ENCODE measurements around the gene GLYATL3.

Gene GLYATL3

DNA sequence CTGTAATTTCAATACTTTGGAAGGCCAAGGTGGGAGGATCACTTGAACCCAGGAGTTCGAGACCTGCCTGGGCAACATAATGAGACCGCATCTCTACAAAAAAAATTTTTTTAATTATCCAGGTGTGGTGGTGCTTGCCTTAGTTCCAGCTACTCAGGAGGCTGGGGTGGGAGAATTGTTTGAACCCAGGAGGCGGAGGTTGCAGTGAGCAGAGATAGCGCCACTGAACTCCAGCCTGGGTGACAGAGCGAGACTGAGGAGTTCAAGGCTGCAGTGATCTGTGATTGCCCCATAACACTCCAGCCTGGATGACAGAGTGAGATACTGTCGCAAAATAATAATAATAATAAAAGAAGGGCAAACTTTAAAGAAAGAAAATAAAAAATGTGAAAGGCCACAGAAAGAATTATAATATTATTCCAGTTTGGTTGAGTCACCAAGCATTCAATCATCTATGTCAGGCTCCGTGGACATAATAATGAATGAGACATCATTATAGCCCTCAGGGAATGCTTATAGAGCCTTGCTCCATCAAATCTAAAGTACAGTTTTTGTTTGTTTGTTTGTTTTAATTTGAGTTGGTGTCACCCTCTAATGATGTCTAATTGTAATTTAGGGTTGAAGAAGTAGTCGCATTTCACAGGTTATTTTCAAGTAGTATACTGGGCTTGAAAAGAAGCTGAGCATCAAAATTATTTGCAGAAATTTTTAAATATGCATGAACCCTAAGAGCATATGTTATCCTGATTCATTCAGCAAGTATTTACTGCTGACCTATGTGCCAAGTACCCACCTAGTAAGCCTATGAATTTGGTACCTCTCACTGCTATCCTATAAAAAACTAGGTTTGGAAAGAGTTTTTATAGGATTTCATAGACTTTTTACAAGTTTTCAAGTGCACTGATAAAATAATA lies 15.1 kb downstream of the GLYATL3 start:
- no peak for DNase-seq

DNA sequence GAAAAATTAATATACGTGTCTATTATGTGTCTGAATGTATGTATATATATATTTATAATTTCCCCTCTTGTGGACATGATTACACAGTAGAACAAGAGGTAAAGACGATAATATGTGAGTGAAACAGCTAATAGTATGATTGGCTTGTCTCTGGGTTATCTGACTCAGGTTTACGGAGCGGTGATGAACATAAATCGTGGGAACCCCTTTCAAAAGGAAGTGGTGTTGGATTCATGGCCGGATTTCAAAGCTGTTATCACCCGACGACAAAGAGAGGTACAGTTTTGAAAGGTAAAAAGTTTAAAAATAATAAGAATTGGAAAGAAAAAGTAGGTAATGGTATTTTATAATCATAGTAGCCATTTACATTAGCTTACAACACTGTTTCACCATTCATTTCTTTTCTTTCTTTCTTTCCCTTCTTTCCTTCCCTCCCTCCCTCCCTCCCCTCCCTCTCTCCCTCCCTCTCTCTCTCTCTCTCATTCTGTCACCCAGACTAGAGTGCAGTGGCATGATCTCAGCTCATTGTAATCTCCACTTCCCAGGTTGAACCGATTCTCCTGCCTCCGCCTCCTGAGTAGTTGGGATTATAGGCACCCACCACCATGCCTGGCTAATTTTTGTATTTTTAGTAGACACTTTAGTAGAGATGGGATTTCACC lies 15.9 kb downstream of the GLYATL3 start:
- DNase-seq: no peak

DNA sequence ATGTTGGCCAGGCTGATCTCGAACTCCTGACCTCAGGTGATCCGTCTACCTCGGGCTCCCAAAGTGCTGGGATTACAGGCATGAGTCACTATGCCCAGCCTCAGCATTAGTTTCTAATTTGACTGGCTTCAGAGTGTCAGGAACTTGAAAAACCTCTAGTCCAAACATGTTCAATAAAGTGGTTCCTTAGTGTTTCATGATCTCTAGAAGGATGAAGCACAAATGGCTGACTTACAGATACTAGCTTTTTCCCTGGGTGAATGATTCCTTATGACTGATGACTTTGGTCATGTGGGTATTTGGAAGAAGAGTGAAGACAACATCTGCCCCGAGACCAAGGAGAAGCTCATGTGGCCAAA lies 16.4 kb downstream of the GLYATL3 start:
- no peak for DNase-seq

DNA sequence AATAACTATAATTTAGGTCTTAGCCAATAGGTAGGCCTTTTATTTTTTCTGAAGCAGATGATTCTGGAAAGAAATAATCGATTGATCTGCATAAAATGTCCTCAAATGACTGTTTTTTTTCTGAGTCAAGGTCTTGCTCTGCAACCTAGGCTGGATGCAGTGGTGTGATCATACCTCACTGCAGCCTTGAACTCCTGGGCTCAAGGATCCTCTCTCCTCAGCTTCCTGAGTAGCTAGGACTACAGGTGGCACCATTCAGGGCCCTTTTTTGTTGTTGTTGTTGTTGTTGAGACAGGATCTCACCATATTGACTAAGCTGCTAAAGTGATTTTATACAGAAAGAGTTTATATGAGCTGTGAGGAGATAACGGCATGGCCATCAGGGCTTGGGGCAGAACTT lies 18.2 kb downstream of the GLYATL3 start:
- DNase-seq: no peak

DNA sequence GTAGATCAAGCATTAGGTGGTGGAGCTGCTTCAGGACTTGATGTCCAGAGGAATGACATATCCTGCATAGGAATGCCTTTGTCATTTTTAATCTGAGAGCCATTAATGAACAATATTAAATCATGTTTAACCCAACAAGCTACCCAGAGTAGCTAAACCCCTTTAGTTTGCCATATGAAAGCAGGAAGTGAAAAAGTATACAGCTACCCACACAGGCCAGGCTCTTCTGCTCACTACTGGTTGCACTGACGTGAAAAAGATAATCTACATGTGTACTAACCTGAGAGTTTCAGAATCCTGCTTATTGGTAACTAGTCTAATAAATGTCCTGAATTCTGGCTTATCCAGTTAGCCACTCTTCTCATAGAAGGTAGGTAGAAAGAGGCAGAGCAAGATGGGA lies 19.9 kb downstream of the GLYATL3 start:
- DNase-seq: no peak

DNA sequence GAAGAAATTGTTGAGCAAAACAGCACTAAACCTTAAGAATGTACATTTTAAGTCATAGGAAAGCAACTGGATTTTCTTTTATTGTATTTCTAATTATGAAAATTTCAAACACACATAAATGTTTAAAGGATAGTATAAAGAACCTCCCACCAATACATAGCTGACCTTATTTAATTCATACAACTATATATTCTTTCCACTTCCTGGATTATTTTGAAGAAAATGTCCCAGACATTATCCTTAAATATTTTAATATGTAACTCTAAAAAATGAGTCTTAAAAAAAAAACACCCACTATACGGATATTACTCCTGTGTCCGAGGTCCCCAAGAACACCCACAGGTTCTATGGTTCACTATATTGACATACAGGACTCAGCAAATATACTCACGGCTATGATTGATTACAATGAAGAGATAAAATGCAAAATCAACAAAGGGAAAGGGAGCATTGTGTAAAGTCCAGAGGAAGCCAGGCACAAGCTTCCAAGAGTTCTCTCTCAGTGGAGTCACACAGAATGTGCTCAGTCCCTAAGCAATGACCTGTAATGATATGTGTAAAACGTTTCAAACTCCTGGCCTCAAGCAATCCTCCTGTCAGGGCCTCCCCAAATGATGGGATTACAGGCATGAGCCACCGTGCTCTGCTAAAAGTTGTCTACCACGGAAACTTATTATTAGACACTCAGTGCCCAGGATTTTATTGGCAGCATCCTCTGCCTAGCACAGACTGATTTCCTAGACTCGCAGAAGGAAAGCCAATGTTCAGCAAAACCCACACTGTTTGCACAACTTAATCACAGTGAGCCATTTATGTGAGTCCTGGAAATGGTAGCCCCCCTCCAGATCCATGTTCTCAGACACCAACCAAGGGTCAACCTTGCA lies 23.2 kb downstream of the GLYATL3 start:
- DNase-seq: peak; percentile 76

DNA sequence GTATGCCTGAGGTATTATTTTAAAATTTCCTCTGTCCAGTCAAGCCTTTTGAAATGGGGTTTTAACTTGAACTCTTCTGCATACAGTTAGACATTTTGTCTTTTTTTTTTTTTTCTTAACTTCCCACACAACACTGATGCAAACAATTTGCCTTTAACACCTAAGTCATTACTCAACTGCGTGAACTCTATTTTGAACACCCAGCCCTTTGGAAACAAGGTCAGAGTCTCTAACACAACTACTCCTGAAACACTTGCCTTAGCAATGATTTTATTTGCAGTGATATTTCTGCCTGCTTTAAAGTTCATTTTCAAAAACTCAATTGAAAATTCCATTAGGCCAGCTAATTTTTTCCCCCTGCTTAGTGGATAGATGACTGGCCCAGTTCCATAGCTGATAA lies 24.2 kb downstream of the GLYATL3 start:
- DNase-seq: no peak

DNA sequence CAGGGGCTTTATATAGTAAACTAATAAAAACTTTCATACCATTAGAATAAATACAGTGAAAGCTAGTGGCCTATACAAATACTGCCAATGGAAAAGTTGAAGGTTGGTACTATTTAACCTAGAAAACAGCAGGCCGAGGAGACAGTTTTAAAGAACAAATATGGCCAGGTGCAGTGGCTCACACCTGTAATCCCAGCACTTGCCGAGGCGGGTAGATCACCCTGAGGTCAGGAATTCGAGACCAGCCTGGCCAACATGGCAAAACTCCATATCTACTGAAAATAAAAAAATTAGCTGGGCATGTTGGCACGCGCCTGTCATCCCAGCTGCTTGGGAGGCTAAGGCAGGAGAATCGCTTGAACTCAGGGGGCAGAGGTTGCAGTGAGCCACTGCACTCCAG lies 24.8 kb downstream of the GLYATL3 start:
- peak; percentile 14 for DNase-seq

DNA sequence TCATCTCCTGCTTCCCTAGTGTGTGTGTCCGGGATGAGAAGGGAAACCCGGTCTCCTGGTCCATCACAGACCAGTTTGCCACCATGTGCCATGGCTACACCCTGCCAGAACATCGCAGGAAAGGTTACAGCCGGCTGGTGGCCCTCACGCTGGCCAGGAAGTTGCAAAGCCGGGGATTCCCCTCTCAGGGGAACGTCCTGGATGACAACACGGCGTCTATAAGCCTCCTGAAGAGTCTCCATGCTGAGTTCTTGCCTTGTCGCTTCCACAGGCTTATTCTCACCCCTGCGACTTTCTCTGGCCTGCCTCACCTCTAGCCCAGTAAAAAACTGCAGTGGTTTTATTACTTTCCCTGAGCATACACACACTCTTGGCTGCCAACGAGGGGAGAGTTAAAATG lies 26.9 kb downstream of the GLYATL3 start:
- DNase-seq: no peak

DNA sequence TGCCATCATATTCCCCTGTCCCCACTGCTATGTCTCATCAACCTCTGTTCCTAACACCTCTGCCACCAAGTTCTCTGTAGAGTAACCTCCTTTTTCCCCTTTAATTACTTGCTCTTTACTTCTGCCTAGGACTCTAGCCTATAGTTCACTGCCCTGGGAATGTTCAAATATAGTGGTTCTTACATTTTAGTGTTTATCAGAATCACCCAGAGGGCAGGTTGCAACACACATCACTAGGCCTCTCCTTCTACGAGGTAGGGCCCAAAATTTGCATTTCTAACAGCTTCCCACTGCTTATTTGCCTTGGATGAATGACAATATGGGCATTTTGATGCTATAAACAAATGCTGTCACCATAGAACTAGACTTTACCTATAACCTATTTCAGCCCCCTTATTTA lies 27.6 kb downstream of the GLYATL3 start:
- no peak for DNase-seq

DNA sequence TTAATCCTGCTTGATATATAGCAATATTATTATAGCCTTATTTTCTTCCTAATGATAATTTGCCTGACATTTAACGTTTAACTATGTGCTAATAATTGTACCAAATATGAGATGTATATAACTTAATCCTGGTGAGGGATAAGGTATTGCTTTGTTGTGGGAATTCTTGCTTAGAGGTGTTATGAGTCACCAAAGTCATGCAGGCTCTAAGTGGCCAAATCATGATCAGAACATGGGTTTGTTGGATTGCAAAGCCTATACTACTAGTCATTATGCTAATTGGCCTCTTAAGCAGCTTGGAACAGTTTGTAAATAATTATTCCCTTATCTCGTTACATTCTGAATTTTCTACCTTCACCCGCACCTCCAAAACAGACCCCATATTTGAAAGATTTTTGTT lies 28.8 kb downstream of the GLYATL3 start:
- no peak for DNase-seq

DNA sequence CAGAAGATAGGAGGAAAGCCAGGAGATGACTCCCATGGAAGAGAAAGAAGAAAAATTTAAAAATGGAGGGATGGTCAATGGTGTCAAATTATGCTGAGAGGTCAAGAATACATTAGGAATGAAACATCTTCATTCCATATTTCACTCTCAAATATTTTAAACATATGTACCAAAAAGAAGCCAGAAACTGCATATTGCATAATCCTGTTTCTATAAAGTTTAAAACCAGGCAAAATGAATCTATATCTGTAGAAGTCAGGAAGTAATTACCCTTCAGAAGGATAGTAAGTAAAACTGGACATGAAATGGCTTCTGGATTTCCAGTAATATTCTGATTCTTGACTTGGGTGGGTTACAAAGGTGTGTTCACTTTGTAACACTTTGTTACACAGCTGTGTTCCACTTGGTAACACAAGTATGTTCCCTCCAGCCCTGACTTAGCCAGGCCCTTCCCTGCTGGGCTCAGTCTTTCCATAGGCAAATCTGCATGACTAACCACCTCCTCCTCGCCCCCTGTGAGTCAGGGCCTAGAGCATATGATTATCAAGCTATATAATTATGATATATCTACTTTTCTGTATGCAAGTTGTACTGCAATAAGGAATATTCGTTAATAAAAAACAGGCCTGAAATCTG lies 30.5 kb downstream of the GLYATL3 start:
- no peak for DNase-seq

DNA sequence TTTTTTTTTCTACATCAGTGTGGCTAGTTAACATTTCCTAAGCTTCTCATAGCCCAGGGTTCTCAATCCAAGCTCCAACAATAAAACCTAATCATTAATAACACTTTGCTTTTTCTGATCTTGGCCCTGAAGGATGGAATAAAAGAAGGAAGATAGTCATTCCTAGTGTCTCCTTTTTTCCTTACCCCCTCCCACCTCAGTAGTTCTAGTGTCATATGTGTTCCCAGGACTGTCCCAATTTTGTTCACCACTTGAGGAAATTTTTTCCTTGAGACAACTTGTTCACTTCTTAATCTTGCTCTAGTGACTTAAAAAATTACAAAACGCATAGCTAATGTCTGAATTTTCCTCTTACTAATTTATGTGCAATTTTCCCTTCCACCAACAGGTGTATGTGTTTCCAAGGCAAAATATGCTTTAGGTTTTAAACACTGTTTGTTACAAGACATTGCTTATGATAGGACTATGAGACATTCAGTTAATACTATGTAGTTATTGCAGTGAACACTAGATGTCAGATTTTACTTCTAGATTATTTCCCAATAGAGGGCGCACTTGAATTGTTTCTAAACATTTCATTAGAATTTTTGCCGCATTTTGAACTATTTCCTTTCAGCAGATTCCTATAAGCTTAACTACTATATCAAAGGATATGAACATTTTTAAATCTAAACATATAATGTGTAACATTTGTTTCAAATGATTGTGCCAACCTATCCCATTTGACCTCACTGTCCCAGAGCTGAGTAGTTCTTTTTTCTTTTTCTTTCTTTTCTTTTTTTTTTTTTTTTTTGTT lies 32.2 kb downstream of the GLYATL3 start:
- DNase-seq: peak; percentile 62

DNA sequence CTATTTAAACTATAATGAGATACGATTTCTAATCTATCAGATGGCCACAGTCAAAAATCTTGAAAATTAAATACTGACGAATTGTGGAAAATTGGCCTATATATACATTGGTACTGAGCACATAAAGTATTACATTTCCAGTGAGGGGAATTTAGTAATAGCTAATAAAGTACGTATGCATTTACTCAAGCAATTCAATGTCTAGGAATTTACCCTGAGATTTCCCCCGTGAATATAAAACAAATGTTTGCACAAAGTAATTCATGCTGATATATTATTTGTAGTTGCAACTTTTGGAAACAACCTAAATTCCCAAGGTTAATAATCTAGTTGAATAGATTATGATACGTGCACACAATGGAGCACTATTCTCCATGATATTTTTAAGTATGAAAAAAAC lies 36.1 kb downstream of the GLYATL3 start:
- no peak for DNase-seq

DNA sequence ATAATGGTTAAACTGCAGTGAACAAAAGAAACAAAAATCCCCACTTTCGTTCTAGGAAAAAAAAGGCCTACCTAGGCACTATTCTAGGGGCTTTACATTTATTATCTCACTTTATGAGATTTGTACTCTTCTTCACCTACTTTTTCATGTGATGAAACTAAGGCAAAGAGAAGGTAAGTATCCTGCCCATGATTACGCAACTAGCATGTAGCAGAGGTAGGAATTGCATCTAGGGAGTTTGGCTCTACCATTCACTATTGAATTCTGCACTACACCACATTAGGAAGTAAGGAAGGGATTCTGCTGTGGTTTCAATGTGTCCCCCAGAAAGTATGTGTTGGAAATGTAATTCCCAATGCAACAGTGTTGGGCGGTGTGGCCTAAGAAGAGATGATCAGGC lies 39.4 kb downstream of the GLYATL3 start:
- DNase-seq: no peak

DNA sequence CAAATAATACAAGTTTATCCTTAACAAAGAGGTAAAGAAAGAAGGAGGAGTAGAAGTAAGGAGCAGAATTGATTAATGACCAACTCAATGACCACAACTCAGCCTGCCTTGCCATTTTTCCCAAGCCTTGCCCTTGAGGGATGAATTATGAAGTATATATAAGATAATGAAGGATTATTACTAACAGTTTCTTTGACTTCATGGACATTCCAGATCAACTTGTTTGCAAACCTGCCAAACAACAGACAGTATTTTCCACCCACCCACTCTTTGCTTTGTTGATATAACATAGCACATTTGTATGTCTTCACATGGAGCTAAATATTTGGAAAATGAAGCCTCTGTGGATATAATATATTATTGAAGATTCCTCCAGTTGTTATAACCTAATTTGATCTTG lies 40.9 kb downstream of the GLYATL3 start:
- DNase-seq: no peak

DNA sequence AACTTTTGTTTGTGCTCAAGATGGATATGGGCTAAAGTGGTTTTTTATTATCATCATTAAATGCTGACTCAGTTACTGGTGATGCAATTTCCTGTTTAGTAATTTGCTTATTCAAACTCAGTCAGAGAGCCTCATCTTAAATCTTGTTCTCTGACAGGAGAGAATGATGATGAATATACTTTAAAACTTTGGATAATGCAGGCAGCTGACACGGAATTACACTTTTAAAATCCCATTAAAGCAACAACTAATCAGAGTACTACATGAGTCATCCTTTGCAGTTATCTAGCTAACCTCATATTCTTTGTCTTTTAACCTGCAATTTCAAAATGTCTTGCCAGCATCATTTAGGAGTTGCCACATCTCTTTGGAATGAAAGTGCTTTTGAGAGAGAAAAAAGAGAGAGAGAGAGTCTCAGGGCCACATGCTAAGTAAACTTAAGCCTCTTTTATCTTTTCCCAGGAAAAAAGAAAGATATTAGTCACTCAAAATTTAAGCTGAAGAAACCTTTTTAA lies 41.5 kb downstream of the GLYATL3 start:
- no peak for DNase-seq

DNA sequence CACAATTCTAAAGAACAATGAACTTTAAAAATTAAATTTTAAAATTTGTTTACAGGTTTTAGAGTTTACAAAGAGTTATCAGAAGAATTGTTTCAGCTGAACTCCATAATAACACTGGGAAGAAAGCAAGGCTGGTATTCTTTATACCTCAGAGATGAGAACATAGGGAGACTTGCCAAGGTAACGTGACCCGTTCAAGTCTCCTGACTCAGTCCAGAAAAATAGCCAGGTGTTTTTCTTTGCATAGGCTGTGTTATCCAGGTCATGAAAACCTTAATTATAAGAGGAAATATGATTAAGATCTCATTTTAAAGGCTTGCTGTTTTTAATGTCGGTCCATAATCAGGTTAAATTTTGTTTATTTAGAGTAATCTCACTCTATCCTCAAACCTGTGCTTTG lies 42.2 kb downstream of the GLYATL3 start:
- peak; percentile 13 for DNase-seq

DNA sequence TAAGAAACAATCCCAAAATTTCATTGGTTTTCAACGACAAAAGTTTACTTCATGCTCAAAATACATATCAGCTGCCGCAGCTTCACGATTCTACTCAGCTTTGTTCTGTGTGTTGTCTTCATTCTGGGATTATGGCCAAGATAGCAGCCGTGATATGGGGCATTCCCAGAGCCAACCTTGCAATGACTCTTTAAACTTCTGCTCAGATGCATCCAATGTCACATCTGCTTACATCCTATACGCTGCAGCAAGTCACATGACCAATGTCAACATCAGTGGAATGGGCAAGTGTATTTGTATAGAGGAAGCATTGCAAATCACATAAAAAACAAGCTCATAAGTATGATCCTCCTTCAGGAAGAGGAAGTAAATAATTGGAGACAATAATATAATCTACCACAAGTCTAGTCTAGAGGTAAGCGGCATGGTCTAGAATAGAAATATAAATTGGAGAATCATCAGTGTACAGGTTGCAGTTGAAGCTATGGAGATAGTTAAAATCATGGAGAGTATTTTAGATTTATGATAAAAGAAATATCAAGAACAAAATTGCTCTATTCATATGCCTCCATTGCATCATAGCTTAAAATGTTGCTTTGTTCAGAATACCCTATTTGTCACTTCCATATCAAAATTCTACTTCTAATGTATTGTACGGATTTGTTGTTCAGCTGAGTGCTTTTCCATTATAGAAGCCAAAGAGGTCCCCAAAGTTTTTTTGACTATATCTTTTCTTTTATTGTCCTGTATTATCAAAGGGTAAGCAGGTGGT lies 43.5 kb downstream of the GLYATL3 start:
- no peak for DNase-seq

DNA sequence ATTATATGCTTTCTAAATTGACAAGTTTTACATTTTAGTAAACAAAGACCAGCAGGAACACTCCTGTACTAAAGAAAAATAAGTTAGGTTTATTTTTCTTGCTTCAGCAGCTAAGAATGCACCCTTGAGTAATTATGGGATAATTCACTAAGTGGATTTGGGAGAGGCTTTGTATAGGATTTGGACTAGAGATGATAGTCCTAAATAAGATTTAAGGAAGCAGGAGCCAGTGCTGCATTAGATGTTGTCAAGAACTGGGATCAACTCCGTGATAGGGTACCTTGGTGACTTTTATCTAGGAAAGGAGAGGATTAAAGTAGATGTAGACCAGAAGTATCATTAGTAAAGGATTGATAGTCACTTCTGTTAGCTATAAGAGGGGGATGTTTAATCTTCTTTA lies 46.6 kb downstream of the GLYATL3 start:
- DNase-seq: no peak

DNA sequence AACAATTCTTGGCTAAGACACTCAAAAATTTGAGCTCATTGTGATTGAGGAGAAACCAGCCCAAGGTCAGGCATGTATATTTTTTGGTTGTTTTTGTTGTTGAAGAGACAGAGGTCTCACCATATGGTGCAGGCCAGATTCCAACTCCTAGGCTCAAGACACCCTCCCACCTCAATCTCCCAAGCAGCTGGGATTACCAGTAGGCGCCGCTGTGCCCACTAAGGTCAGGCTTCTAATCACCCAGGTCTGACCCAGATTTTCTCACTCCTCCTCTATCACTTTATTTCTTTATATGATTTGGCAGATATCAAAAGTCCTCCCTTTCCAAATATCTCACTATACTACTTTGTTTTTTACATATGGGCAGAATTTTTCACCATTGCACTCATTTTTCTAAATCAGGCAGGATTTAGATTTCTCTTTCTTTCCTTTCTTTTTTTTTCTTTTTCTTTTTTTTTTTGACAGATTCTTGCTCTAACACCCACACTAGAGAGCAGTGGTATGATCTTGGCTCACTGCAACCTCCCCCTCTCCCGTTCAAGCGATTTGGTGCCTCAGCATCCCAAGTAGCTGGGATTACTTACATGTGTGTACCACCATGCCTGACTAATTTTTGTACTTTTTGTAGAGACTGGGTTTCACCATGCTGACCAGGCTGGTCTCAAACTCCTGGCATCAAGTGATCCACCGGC lies 49.0 kb downstream of the GLYATL3 start:
- DNase-seq: no peak

All from NCI-H146 (cell line).